CD4-positive, alpha-beta T cell treated with Interleukin-12 subunit alpha and Interleukin-12 subunit beta, for 1 hour (primary cell): ENCODE measurements around the gene CUX1.
"Not testable (repeated sequence)": the region's sequence is repeated elsewhere in the genome, so short reads cannot be mapped to it uniquely, and the experiment has no call there.

Source experiments
- DNase-seq: peaks from one replicate; pipeline ENCODE4 v3.0.0-alpha.2; 2020

The CUX1 gene

GRCh38 chr7:101989101-101989500 is 171.7 kb downstream of the CUX1 start:
- DNase-seq = no peak

GRCh38 chr7:101990811-101991418 is 173.5 kb downstream of the CUX1 start:
- DNase-seq = no peak

GRCh38 chr7:101991860-101992259 is 174.4 kb downstream of the CUX1 start:
- no peak for DNase-seq

GRCh38 chr7:101993311-101993710 is 175.9 kb downstream of the CUX1 start:
- DNase-seq = no peak

- no peak for DNase-seq
These were observed 177.7 kb downstream of the CUX1 start for GRCh38 chr7:101995121-101995520.

GRCh38 chr7:101996131-101996691 is 178.8 kb downstream of the CUX1 start:
- DNase-seq = no peak

- no peak for DNase-seq
These were observed 179.4 kb downstream of the CUX1 start for GRCh38 chr7:101996876-101997275.

GRCh38 chr7:101998029-101998905 is 180.8 kb downstream of the CUX1 start:
- no peak for DNase-seq

GRCh38 chr7:101998906-101999240 is 181.4 kb downstream of the CUX1 start:
- DNase-seq = no peak

- DNase-seq = no peak
These were observed 182.0 kb downstream of the CUX1 start for GRCh38 chr7:101999393-101999792.

GRCh38 chr7:102000123-102000522 is 182.7 kb downstream of the CUX1 start:
- DNase-seq = no peak

GRCh38 chr7:102004229-102004628 is 186.8 kb downstream of the CUX1 start:
- DNase-seq = no peak

GRCh38 chr7:102004848-102005247 is 187.4 kb downstream of the CUX1 start:
- no peak for DNase-seq

- no peak for DNase-seq
These were observed 188.6 kb downstream of the CUX1 start for GRCh38 chr7:102005933-102006480.

GRCh38 chr7:102006695-102007094 is 189.3 kb downstream of the CUX1 start:
- no peak for DNase-seq

GRCh38 chr7:102008535-102009262 is 191.3 kb downstream of the CUX1 start:
- no peak for DNase-seq

- no peak for DNase-seq
These were observed 192.2 kb downstream of the CUX1 start for GRCh38 chr7:102009628-102010027.

- not testable (repeated sequence) for DNase-seq
These were observed 194.8 kb downstream of the CUX1 start for GRCh38 chr7:102012112-102012830.

- no peak for DNase-seq
These were observed 195.6 kb downstream of the CUX1 start for GRCh38 chr7:102012941-102013461.

- no peak for DNase-seq
These were observed 201.4 kb downstream of the CUX1 start for GRCh38 chr7:102018876-102019275.

GRCh38 chr7:102019461-102019860 is 202.0 kb downstream of the CUX1 start:
- no peak for DNase-seq
